Central memory CD8-positive, alpha-beta T cell (primary cell): ENCODE data around the gene TMEM82.
A peak's percentile ranks its signal among the peaks of the same experiment; 100 is the strongest.

ENCODE experiments used
- ATAC-seq: fragments of 150-1000 bp; cut with Tn5 transposase; replicated peaks from 2 replicates; pipeline ENCODE4 v1.10.0; 2022; ENCODE audit warnings: mild to moderate bottlenecking, moderate FRiP score, moderate number of reproducible peaks; ENCODE audit not compliant: poor library complexity, severe bottlenecking; ENCODE audit errors: extremely low read depth
- DNase-seq, 2 donors: peaks; one replicate each; pipeline ENCODE4 v3.0.0; 2021; ENCODE audit warnings: low spot score in 2 of 2
- H3K27ac Mint-ChIP-seq: one replicate; pipeline ENCODE4 v1.8.0; 2022; ENCODE audit warnings: low read depth, mild to moderate bottlenecking, moderate library complexity, mixed read lengths
- H3K27me3 Mint-ChIP-seq: one replicate; pipeline ENCODE4 v1.8.0; 2022; ENCODE audit warnings: mixed read lengths
- H3K36me3 Mint-ChIP-seq: one replicate; pipeline ENCODE4 v1.8.0; 2022; ENCODE audit warnings: mild to moderate bottlenecking, moderate library complexity, mixed read lengths; ENCODE audit not compliant: insufficient read depth
- H3K4me1 Mint-ChIP-seq: one replicate; pipeline ENCODE4 v1.8.0; 2022; ENCODE audit warnings: mixed read lengths
- H3K4me3 Mint-ChIP-seq: one replicate; pipeline ENCODE4 v1.8.0; 2022; ENCODE audit warnings: mild to moderate bottlenecking, moderate library complexity, mixed read lengths
- H3K9me3 Mint-ChIP-seq: one replicate; pipeline ENCODE4 v1.8.0; 2022; ENCODE audit warnings: mixed read lengths

The TMEM82 gene

GRCh38 chr1:15756143-15757015 is 14.1 kb downstream of the TMEM82 start:
- Mint-ChIP-seq H3K36me3 (no peaks in the 10 kb centered on the region), H3K27me3 (peaks cover 77% of the 10 kb centered on the region), H3K4me3 (no peak overlapping the region), H3K27ac (no peak overlapping the region), H3K4me1 (no peaks in the 10 kb centered on the region), H3K9me3 (no peaks in the 10 kb centered on the region)
- DNase-seq: no peak
- peak; percentile 24 for ATAC-seq

GRCh38 chr1:15757016-15757543 is 14.8 kb downstream of the TMEM82 start:
- no peaks in the 10 kb centered on the region for H3K9me3 Mint-ChIP-seq
- H3K27me3 Mint-ChIP-seq: peaks cover 77% of the 10 kb centered on the region
- H3K36me3 Mint-ChIP-seq: no peaks in the 10 kb centered on the region
- peak overlapping the region; percentile 47 for H3K4me3 Mint-ChIP-seq
- DNase-seq (no peak), ATAC-seq (no peak)
- H3K27ac Mint-ChIP-seq: no peak overlapping the region
- no peaks in the 10 kb centered on the region for H3K4me1 Mint-ChIP-seq

DNA sequence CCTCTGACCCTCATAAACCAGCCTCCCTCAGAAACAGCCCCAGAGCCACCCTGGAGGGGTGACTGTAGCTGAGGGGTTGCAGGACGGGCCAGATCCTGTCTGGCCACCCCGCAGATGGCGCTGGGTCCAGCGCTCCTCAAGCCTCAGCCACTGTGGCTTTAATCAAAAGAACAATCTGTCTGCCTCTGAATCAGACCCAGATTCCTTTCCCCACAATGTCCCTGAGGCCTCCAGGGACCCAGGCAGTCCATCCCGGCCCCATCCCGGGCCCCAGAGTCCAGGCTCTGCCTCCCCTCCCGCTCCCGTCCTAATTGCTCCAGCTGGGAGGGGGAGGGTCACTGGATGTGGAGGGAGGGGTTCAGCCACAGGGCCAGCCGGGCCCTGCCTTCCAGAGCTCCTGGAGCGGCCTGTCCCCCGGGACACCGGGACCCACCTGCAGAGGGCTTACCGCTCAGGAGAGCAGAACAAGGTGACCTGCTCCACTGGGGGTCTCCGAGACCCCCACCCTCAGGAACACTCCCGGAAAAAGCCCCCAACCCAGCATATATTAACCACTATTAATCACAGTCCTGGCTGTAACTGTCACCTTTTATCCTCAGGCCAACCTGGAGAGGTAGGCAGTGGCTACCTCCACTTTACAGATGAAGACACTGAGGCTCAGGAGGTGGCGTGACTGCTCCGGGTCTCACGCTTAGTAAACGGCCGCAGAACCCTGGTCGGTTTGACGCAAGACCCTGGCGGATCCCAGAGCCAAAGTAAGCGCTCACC is 15.5 kb downstream of the TMEM82 start:
- peaks cover 2% of the 10 kb centered on the region for H3K36me3 Mint-ChIP-seq
- no peak for DNase-seq
- no peak for ATAC-seq
- H3K4me1 Mint-ChIP-seq: no peaks in the 10 kb centered on the region
- H3K4me3 Mint-ChIP-seq: peak overlapping the region; percentile 66
- peaks cover 81% of the 10 kb centered on the region for H3K27me3 Mint-ChIP-seq
- no peak overlapping the region for H3K27ac Mint-ChIP-seq
- no peaks in the 10 kb centered on the region for H3K9me3 Mint-ChIP-seq

- H3K9me3 Mint-ChIP-seq: no peaks in the 10 kb centered on the region
- ATAC-seq (no peak), DNase-seq (no peak)
- H3K27me3 Mint-ChIP-seq: peaks cover 79% of the 10 kb centered on the region
- H3K4me3 Mint-ChIP-seq: peak within 1 kb of the TSS; percentile 66
- no peaks in the 10 kb centered on the region for H3K4me1 Mint-ChIP-seq
- no peak within 1 kb of the TSS for H3K27ac Mint-ChIP-seq
- H3K36me3 Mint-ChIP-seq: peaks cover 2% of the 10 kb centered on the region
Observed at GRCh38 chr1:15758343-15758931, 16.1 kb downstream of the TMEM82 start, which contains the start of gene FBLIM1. FBLIM1 (plus strand) TSS chr1:15758795; CDS start chr1:15764984, 6,189 bp downstream.

DNA sequence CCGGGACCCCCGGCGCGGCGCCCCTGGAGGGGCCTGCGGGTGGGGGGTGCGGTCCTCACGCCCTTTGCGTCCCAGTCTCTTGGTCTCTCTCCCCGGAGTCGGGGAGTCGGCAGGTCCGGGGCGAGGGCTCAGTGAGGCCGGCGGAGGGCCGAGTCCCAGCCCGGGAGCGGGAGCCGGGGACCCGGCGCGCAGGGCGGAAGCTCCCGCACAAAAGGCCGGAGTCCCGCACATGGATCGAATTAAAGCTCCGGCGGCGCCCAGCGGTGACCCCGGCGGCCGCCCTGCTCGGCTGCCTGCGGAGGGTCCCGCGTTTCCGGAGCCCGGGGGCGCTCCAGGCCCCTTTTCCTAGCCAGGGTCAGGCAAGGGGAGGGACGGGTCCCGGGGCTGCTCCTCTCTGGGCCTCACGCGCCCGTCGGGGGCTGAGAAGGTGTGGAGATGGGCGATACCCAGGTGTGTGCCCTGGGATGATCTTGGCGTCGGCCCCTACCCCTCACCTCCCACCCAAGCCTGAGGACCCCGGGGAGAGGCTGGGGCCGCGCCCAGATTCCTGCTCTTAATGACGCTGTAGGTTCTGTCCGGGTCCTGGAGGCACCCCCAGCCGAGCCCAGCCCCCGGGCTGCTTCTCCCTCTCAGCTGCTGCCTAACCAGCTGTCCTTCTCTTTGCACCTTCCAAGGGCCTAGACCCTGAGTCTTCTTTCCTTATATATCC is 16.8 kb downstream of the TMEM82 start:
- DNase-seq (no peak), ATAC-seq (no peak)
- Mint-ChIP-seq H3K27me3 (peaks cover 78% of the 10 kb centered on the region), H3K27ac (no peak overlapping the region), H3K4me1 (no peaks in the 10 kb centered on the region), H3K4me3 (peak overlapping the region; percentile 47), H3K36me3 (peaks cover 4% of the 10 kb centered on the region), H3K9me3 (no peaks in the 10 kb centered on the region)

DNA sequence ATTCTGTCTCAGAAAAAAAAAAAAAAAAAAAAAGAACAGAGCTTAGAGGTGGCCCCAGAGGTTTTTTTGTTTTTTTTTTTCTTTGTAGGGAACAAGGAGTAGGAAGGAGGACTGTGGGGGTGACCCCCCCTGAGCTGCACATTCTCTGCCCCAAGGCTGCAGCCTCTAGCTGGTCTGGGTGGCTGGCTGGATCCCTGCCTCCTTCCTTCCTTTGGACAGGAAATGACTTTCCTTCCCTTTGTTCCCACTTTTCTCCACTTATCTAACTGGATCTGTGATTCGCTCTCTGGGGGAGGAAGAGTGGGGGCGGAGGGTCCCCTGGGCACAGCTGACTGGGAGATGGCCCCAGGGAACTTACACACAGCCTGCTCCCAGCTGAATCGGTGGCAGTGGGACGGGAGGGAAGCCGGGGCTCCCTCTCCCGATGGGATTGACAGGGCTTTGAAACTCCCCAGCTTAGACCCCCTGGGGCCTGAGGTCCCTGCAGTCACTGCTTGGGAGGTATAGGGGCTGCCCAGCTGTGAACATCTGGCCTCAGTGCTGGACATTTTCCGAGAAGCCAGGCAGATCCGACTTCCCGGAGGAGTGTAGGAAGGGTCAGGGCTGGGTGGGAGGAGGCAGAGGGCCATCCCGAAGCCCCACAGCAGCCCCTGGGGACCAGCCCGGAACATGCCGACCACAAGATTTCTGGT is 18.4 kb downstream of the TMEM82 start:
- Mint-ChIP-seq H3K4me1 (no peaks in the 10 kb centered on the region), H3K9me3 (no peaks in the 10 kb centered on the region), H3K27ac (no peak overlapping the region), H3K36me3 (peaks cover 4% of the 10 kb centered on the region), H3K4me3 (peak overlapping the region; percentile 20), H3K27me3 (peaks cover 85% of the 10 kb centered on the region)
- no peak for DNase-seq
- no peak for ATAC-seq

GRCh38 chr1:15761366-15762128 is 19.2 kb downstream of the TMEM82 start:
- no peak overlapping the region for H3K27ac Mint-ChIP-seq
- no peaks in the 10 kb centered on the region for H3K9me3 Mint-ChIP-seq
- H3K27me3 Mint-ChIP-seq: peaks cover 82% of the 10 kb centered on the region
- no peak for ATAC-seq
- H3K4me1 Mint-ChIP-seq: no peaks in the 10 kb centered on the region
- peaks cover 4% of the 10 kb centered on the region for H3K36me3 Mint-ChIP-seq
- no peak for DNase-seq
- no peak overlapping the region for H3K4me3 Mint-ChIP-seq

DNA sequence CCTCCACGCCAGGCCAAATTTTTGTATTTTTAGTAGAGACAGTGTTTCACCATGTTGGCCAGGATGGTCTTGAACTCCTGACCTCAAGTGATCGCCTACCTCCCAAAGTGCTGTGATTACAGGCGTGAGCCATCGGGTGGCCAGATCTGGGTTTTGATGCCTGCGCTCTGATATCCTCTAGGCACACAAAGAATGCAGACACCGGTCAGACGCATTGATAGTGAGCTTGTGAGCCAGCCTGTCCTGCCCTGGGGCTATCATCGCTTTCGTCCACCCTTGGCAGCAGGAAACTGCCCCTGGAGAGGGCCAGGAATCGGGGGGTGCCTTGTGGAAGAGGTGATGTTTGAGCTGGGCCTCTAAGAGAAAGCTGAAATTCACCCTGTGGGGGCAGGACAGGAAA is 20.2 kb downstream of the TMEM82 start:
- DNase-seq (no peak), ATAC-seq (no peak)
- no peaks in the 10 kb centered on the region for H3K9me3 Mint-ChIP-seq
- H3K4me3 Mint-ChIP-seq: no peak overlapping the region
- peaks cover 4% of the 10 kb centered on the region for H3K36me3 Mint-ChIP-seq
- no peaks in the 10 kb centered on the region for H3K4me1 Mint-ChIP-seq
- peaks cover 72% of the 10 kb centered on the region for H3K27me3 Mint-ChIP-seq
- no peak overlapping the region for H3K27ac Mint-ChIP-seq

DNA sequence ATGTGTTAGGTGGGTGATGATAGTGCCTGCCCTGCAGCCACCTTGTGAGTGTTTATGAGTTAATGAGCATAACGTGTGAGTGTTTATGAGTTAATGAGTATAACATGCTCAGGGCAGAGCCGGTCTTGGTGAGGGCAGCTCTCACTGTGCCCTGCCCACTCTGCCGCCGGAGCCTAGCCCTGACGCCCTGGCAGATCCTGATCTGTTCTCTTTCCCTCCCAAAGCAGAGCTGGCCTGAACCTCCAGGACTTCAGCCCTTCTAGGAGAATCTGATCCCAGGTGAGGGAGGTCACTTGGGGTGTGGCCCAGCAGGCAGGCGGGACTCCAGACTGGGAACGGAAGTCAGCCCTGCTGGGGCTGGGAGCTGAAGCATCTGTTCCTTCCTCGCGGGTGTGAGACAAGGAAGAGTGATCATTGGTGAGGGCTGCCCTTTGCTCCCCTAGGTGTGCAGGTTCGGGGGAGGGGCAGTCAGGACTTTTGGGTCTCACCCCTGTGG is 22.0 kb downstream of the TMEM82 start:
- Mint-ChIP-seq H3K36me3 (peaks cover 4% of the 10 kb centered on the region), H3K4me3 (no peak overlapping the region), H3K4me1 (no peaks in the 10 kb centered on the region), H3K27me3 (peaks cover 71% of the 10 kb centered on the region), H3K9me3 (no peaks in the 10 kb centered on the region), H3K27ac (no peak overlapping the region)
- ATAC-seq (no peak), DNase-seq (no peak)

DNA sequence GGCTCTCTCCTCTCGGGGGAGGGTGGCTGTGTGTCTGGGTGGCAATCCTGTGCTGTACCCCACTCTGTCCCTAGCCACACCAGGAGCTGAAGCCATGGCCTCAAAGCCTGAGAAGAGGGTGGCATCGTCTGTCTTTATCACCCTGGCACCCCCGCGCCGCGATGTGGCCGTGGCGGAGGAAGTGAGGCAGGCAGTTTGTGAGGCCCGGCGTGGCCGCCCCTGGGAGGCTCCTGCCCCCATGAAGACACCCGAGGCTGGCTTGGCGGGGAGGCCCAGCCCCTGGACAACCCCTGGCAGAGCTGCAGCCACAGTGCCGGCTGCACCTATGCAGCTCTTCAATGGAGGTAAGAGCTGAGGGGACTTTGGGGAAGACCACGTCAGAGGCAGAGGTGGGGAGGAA is 22.6 kb downstream of the TMEM82 start:
- Mint-ChIP-seq H3K4me1 (no peaks in the 10 kb centered on the region), H3K36me3 (peaks cover 4% of the 10 kb centered on the region), H3K27ac (no peak overlapping the region), H3K27me3 (peaks cover 66% of the 10 kb centered on the region), H3K9me3 (no peaks in the 10 kb centered on the region), H3K4me3 (no peak overlapping the region)
- DNase-seq (no peak), ATAC-seq (no peak)
